22Rv1 (cell line): ENCODE measurements around the gene IFT74.

ENCODE experiments used
- CTCF ChIP-seq: fragments of 450-650 bp; IDR thresholded peaks from 2 replicates; pipeline ENCODE4 v1.5.1; 2017; ENCODE audit warnings: mild to moderate bottlenecking
- ZFX ChIP-seq: fragments of 450-650 bp; IDR thresholded peaks from 2 replicates; pipeline ENCODE4 v1.6.1; 2017; ENCODE audit warnings: antibody characterized with exemption, borderline replicate concordance

DNA sequence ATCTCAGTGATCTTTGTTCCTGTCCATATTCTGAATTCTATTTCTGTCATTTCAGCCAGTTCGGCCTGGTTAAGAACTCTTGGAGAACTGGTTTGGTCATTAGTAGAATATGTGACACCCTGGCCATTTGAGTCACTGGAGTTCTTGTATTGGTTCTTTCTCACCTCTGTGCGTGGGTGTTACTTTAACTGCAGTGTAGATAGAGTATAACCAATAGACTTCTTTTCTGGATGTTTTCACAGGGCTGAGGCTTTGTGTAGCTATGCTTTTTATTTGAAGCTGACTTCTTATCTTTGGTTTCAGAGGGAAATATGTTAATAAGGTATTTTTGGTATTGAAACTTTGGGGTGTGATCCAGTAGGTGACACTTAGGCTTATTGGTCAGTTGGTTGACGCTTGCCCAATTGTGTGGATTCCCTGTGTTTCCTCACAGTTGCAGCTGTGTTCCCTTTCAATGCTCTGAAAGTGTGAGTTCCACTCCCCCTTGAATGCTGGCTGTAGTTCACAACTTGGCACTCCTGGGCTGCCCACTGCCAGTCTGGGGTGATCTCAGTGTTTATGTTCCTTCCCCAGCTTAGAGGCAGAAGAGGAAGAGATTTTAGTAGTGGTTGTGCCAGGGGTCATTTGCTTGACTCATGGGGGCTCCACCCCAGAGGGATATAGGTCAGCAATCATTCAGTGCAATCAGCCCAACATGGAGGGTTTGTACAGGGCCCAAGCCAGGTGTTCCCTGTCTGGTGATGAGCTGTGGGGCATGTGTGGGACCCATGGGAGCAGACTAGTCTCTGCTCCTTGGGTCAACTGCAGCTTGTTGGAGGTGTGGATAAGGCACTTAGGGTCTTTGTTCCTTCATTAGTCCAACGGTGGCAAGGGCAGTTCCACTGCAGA lies 117.9 kb downstream of the IFT74 start:
- no peak for TF ChIP-seq CTCF
- TF ChIP-seq ZFX: no peak
